Body of pancreas (tissue), 4 donors: ENCODE data around the gene ATXN1.

ENCODE experiments used
- CTCF ChIP-seq, 7 experiments: fragments of 450-650 bp in 4 of 7; fragments of 200-600 bp in 3 of 7; sonication (generic) in 3 of 7; IDR thresholded peaks; one replicate each; pipeline ENCODE4 v1.5.1; 2016 to 2019; ENCODE audit warnings: antibody characterized with exemption in 7 of 7
- POLR2A ChIP-seq, 3 donors: fragments of 450-650 bp; IDR thresholded peaks; one replicate each; pipeline ENCODE4 v1.6.1; 2016; ENCODE audit warnings: antibody characterized with exemption in 3 of 3, mild to moderate bottlenecking in 2 of 3

GRCh38 chr6:16438718-16439591, 322.3 kb downstream of the ATXN1 start:
- TF ChIP-seq CTCF (IDR thresholded peaks at IDR 0.05) (no peak), POLR2A (IDR thresholded peaks at IDR 0.05) (no peak)
